HPDE6-E6E7 (cell line): ENCODE measurements around the gene SNRK.

Source experiments
- DNase-seq: peaks from one replicate; pipeline ENCODE4 v3.0.0; 2011; ENCODE audit warnings: missing footprints; ENCODE audit errors: extremely low spot score

SNRK gene

GRCh38 chr3:43286115-43286840, at the start of gene SNRK:
SNRK (plus strand) TSS chr3:43286540; CDS start chr3:43303204, 16,664 bp downstream.
- peak; percentile 35 for DNase-seq

- no peak for DNase-seq
Measured at GRCh38 chr3:43238801-43239200, 47.5 kb upstream of the SNRK start.

GRCh38 chr3:43239755-43240154, 46.6 kb upstream of the SNRK start:
- DNase-seq = no peak

DNA sequence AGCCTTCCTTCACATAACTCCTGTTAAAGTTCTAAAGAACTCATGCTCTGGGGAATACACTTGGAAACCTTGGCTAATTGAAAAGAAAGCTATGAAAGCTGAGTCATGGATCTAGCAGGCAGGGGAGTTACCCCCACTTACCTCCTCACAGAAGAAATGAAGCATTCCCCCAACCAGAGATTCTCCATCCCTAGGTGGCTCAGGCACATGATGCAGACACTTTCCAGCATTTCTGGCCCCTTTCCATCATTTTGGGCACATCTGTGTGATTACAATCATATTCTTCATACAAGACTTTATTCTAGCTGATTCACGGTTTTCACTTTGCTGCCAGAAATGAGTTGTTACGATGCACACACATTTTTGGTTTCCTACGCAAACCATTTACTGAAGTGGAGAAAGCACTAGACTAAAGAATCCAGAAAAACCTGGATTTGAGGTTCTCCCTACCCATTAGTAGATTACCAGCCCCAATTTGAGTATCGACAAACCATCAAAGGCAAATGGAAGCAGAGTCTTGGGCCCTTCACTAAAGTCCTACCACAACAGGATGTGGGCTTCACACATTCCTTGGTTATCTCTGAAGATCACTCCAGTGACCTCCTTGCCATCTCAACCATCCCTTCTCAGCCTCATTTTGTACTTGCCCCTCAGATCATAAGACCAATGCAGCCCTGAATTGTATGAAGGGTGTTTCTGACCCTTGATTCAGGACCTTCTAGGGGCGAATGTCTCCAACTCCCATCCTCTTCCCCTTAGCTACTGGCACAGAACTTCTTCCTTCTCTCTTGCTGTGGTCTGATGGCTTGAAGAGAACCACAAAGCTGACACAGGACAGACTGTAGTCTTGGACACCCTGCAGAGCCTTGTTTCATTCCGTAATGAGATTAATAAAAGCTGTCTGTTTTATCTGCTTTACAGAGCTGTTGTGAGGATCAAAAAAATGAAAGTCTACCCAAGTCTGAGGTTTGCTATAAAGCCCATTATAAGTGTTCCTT, 42.5 kb upstream of the SNRK start:
- DNase-seq = no peak

GRCh38 chr3:43244694-43245093, 41.6 kb upstream of the SNRK start:
- DNase-seq = no peak

- no peak for DNase-seq
Measured at GRCh38 chr3:43246976-43247375, 39.4 kb upstream of the SNRK start.

DNA sequence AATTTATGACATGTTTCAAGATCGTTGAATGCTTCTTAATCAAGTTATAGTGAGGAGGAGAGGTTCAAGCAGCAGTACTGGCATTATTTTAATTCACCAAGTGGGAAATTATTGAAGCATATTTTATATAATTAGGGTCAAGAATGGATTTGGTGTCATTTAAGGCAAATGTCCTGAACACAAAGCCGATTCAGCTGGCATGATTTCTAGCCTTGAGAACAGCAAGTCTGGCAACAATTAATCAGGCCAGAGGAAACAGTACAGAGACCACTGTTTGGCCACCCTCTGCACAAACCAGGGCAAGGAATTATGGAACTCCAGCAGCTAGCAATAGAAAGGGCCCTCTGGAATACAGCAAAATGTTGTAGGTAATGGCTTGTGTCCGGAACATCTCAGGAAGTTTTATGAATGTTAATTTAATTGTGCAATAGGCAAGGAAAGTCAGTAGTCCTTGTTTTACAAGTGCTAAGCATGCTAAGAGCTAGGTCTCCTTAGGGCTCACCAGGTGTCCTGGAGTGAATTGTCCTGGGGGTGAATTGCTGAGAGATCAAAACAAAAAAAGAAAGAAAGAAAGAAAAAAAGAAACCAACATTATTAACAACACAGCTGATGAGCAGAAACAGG, 38.7 kb upstream of the SNRK start:
- DNase-seq = no peak

- DNase-seq = no peak
Measured at GRCh38 chr3:43248185-43248583, 38.2 kb upstream of the SNRK start.

DNA sequence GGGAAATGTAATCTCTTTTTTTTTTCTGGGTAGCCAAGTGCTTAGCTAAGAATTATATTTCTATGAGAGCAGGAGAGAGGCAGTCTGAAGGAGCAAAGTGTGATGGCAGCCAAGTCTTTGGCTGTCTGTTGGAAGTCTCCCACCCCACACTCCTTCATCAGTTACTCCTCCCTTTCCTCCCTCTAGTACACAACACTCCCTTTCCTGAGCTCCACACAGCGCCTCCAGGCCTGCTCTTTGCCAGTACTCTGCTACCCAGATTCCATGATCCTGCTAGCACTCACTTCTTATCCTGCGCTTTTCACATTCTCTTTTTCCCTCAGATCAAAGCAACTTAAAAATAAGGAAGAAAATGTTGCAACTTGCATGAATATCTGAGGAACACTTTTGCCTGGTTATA, 37.4 kb upstream of the SNRK start:
- no peak for DNase-seq

- DNase-seq = no peak
Measured at GRCh38 chr3:43249405-43249804, 36.9 kb upstream of the SNRK start.

DNA sequence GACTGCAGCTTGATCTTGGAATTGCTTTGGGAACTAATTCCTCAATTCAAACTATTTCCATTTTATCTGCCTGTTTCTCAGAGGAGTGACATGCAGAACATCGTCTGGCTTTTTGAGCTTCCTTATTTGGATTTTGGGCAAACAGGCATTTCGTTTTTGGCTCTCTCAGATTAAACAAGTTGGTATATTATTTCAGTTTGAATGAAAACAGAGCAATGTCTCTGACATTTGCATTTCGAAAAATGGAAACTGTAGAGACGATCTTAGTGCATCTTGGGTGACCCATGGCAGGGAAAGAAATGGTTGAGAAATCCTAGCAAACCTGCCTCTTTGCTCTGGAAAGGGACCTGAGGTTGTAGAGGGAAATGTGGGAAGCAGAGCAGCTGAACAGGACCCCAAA, 33.0 kb upstream of the SNRK start:
- DNase-seq = no peak

DNA sequence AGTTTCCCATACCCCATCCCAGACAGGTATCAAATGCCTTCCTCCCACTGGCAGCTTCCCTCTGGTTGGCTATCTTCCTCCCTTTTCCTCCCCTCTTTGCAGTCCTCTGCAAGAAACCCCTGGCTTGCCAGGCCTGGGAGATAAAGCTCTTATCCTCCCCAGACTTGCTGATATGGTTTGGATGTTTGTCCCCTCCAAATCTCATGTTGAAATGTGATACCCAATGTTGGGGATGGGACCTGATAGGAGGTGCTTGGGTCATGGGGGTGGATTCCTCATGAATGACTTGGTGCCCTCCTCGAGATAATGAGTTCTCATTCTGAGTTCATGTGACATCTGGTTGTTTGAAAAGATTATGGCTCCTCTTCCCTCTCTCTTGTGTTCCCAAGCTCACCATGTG, 32.2 kb upstream of the SNRK start:
- no peak for DNase-seq

GRCh38 chr3:43255662-43256061, 30.7 kb upstream of the SNRK start:
- DNase-seq = no peak

- no peak for DNase-seq
Measured at GRCh38 chr3:43256714-43257461, 29.5 kb upstream of the SNRK start.

DNA sequence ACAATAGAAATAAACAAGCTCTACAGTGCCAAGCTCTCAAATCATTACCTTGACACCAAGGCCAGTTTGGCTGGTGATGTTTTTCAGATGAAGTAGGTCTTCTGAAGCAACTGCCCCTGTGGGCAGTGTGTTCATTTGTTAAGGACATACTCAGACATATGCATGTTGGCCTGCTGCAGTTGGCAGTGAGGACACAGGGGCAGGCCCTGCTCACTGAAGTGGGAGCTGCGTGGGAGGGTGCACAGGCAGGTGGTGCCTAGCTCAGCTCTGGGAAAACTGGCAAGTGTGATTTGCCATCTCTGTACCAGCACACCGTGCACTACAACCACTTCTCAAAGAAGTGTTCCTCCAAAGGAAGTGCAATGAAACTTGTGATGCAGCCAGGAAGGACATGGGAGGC, 28.5 kb upstream of the SNRK start:
- DNase-seq = no peak

DNA sequence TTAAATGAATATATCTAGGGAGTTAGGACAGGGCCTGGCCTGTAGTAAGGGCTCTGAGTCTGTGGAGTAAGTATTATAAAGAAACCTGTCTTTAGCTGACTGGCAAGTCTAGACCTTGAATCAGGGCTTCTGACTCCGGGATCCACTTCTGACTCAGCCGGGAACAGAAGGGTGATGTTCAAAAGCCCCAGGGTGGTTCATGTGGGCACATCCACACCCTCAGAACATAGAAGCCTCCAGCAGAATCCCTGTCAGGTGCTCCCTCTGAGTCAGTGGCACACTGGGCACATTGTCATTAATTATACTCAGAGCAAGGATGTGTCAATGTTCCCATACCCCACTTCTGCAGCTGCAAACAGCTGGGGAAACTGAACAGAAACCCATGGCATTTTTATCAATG, 26.7 kb upstream of the SNRK start:
- peak; percentile 72 for DNase-seq

DNA sequence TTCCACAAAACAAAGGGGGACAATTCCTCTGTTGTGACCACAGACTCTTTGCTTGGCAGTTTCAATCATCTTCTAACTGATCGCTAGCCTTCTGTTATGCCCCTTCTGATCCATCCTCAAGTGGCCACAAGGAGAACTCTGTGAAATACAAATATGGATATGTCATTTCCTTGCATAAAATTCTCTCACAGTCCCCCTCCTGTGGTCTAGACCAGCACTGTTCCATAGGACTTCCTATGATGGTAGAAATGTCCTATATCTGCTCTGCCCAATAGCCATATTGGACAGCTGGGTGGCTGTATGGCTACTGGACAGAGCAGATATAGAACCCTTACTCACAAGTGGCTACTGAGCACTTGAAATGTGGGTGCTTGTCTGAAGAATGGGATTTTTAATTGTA, 25.9 kb upstream of the SNRK start:
- no peak for DNase-seq

GRCh38 chr3:43262194-43262593, 24.1 kb upstream of the SNRK start:
- no peak for DNase-seq

DNA sequence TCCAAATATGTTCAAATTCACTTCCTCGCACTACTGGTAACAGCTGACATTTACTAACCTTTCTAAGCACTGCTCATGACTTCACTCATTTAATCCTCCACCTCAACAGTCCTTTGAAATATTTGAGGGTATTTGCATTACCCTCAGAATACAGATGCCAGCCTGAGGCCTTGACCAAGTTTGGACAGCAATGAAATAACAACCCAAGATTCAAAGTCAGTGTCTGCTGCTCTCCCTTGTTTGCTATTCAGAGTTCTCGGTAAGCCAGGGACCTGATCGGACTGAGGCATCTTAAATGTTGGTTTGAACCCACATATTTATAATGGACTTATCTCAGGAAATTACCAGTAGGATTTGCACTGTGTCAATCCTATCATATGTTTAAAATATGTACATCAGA, 19.9 kb upstream of the SNRK start:
- DNase-seq = no peak

DNA sequence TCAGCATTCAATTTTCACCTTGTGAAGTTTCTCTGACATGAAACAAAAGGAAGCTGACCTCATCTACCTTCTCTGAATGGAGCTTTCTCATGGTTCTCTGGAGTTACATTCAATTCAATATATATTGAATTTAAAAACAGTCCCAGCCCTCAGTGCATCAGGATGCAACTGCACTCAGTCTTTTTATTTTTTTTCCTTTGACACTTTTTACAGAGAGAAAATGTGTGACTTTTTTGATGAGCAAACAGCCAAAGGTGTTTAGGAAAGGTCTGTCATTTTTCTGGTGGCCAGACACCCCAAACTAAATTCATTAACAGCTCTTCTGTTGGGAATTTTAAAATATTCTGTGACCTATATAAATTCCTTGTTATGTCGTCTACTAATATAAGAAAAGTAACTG, 19.3 kb upstream of the SNRK start:
- no peak for DNase-seq

- DNase-seq = no peak
Measured at GRCh38 chr3:43268636-43269035, 17.7 kb upstream of the SNRK start.

- no peak for DNase-seq
Measured at GRCh38 chr3:43270078-43270477, 16.3 kb upstream of the SNRK start.
